ENCODE results near the gene NEUROD2. TPM values are rescaled to one million over a fixed set of nuclear protein-coding genes. Genes with fewer than 3 reads are reported as not detected.

Gene NEUROD2
- total and polyA plus RNA-seq, 2 of the 8 experiments (the other 6 are each of a cell fraction or from before 2014, with no cell fraction given) = not detected

DNA sequence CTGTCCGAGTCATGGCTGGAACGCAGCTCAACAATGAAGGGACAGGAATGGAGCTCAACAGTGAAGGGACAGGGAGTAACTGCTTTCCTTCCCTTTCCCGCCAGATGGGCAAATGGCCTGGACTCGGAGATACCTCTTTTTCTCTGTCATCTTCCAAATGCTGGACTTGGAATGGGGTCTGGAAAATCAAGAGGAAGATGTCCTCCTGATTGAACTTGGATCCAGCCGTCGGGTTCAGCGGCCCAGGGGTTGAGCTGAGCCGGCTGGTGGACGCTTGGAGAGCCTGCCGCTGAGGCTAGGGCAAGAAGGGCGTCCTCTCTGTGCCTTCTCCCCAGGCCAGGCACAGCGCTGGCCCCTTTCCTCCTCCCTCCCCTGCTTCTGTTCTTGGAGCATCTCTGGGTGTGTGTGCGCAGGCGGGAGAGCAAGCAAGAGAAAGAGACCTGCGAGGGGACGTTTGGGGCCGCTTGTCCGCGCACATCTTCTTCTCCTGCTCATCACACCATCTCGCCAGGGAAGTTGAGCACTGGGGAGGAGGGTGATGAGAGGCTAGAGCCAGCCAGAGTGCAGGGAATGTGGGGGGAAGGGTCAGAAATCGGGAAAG lies 6.6 kb downstream of the NEUROD2 start (continued):
- peak; percentile 79; the same call in 1 of the 2 replicates for TF ChIP-seq TCF12 (IDR thresholded peaks at IDR 0.05; ENCODE audit: low read depth, low read length)
- TF ChIP-seq BCL11A (IDR thresholded peaks at IDR 0.05; ENCODE audit: low read depth in 2 of 2, low read length in 2 of 2) = no peak
- TF ChIP-seq JUND (IDR thresholded peaks at IDR 0.05; ENCODE audit: low read length) = no peak
- TF ChIP-seq POLR2A (IDR thresholded peaks at IDR 0.05; ENCODE audit: control extremely low read depth in 1 of 2, low read depth in 2 of 2, low read length in 2 of 2) = no peak
- TF ChIP-seq, protein P1, sequence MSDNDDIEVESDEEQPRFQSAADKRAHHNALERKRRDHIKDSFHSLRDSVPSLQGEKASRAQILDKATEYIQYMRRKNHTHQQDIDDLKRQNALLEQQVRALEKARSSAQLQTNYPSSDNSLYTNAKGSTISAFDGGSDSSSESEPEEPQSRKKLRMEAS (IDR thresholded peaks at IDR 0.05) = no peak
- TF ChIP-seq POLR2AphosphoS5 (IDR thresholded peaks at IDR 0.05; ENCODE audit: low read depth, low read length) = no peak
- TF ChIP-seq CTBP2 (IDR thresholded peaks at IDR 0.05; ENCODE audit: borderline replicate concordance, insufficient read depth, insufficient read length, low read length) = peak; percentile 99
- TF ChIP-seq KDM1A (IDR thresholded peaks at IDR 0.05; ENCODE audit: borderline replicate concordance, low read length) = peak; percentile 78; the same call in 1 of the 2 replicates
- TF ChIP-seq RAD21 (IDR thresholded peaks at IDR 0.05 in 1 of 2, conservative IDR thresholded peaks at IDR 0.05 in 1 of 2; ENCODE audit: low read depth in 2 of 2, low read length in 2 of 2) = 0 out of 4 replicates have a peak, but pooled peaks of 1 of the 2 experiments have one; percentile 9
- peak; percentile 78 for TF ChIP-seq YY1 (IDR thresholded peaks at IDR 0.05; ENCODE audit: low read depth, low read length)
- TF ChIP-seq, protein P2, sequence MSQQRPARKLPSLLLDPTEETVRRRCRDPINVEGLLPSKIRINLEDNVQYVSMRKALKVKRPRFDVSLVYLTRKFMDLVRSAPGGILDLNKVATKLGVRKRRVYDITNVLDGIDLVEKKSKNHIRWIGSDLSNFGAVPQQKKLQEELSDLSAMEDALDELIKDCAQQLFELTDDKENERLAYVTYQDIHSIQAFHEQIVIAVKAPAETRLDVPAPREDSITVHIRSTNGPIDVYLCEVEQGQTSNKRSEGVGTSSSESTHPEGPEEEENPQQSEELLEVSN (IDR thresholded peaks at IDR 0.05) = peak; percentile 50
- no peak for TF ChIP-seq SP1 (IDR thresholded peaks at IDR 0.05; ENCODE audit: low read depth, low read length)
- TF ChIP-seq TAF7 (optimal IDR thresholded peaks at IDR 0.05; ENCODE audit: borderline replicate concordance, low read depth, low read length) = no peak
- peak; percentile 84; the same call in 1 of the 2 replicates for TF ChIP-seq EGR1 (IDR thresholded peaks at IDR 0.05; ENCODE audit: borderline replicate concordance, low read depth, low read length)
- TF ChIP-seq, protein P3, sequence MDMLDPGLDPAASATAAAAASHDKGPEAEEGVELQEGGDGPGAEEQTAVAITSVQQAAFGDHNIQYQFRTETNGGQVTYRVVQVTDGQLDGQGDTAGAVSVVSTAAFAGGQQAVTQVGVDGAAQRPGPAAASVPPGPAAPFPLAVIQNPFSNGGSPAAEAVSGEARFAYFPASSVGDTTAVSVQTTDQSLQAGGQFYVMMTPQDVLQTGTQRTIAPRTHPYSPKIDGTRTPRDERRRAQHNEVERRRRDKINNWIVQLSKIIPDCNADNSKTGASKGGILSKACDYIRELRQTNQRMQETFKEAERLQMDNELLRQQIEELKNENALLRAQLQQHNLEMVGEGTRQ (IDR thresholded peaks at IDR 0.05; ENCODE audit: low read length) = no peak
- TF ChIP-seq RNF2 (IDR thresholded peaks at IDR 0.05; ENCODE audit: borderline replicate concordance, low read depth, low read length, missing control alignments, poor library complexity, severe bottlenecking) = peak; percentile 69
- TF ChIP-seq, protein P4, sequence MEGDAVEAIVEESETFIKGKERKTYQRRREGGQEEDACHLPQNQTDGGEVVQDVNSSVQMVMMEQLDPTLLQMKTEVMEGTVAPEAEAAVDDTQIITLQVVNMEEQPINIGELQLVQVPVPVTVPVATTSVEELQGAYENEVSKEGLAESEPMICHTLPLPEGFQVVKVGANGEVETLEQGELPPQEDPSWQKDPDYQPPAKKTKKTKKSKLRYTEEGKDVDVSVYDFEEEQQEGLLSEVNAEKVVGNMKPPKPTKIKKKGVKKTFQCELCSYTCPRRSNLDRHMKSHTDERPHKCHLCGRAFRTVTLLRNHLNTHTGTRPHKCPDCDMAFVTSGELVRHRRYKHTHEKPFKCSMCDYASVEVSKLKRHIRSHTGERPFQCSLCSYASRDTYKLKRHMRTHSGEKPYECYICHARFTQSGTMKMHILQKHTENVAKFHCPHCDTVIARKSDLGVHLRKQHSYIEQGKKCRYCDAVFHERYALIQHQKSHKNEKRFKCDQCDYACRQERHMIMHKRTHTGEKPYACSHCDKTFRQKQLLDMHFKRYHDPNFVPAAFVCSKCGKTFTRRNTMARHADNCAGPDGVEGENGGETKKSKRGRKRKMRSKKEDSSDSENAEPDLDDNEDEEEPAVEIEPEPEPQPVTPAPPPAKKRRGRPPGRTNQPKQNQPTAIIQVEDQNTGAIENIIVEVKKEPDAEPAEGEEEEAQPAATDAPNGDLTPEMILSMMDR (IDR thresholded peaks at IDR 0.05; ENCODE audit: control extremely low read depth in 1 of 3, insufficient read depth in 1 of 3, low read depth in 1 of 3, low read length in 3 of 3) = no peak
